ENCODE measurements around the gene RBMS1. TPM values are rescaled to one million over a fixed set of nuclear protein-coding genes. Genes with fewer than 3 reads are reported as not detected.

Gene RBMS1
- total RNA-seq (10 to 100 TPM; 17.1 to 23.5 TPM), polyA plus RNA-seq (10 to 100 TPM in 1 of 2 donors, 1 to 10 TPM in 1; 7.9 to 13.9 TPM)

- Histone ChIP-seq H3K4me3 (ENCODE audit: low read depth in 1 of 3, low read length in 3 of 3) (peak within 1 kb of the TSS; percentile 74 to 99 (median 77)), H3K27ac (ENCODE audit: low read depth in 1 of 2, low read length in 2 of 2) (peak within 1 kb of the TSS; percentile 92 to 94), H3K9ac (ENCODE audit: low read depth in 1 of 2, low read length in 2 of 2) (peak within 1 kb of the TSS in 1 of 2 donors; percentile 75), H3K9me3 (ENCODE audit: control insufficient read depth in 4 of 4, low read length in 3 of 4) (no peaks in the 10 kb centered on the region), H3K4me1 (ENCODE audit: control insufficient read depth in 4 of 4, insufficient read depth in 4 of 4, low read length in 3 of 4) (peaks cover 4 to 19% (median 10%) of the 10 kb centered on the region in 4 donors), H3K36me3 (ENCODE audit: control insufficient read depth in 4 of 4, insufficient read depth in 3 of 4, low read depth in 1 of 4, low read length in 3 of 4) (no peaks in the 10 kb centered on the region), H3K27me3 (ENCODE audit: control insufficient read depth in 4 of 4, insufficient read depth in 4 of 4, low read length in 3 of 4) (no peaks in the 10 kb centered on the region)
- TF ChIP-seq TAF1 (conservative IDR thresholded peaks at IDR 0.05) (peak; percentile 19), JUND (IDR thresholded peaks at IDR 0.05) (no peak)
- under 1% methylated on average over 66 of the region's 66 CpGs for WGBS
- peak; percentile 67 for DNase-seq (ENCODE audit: low spot score)
Observed at GRCh38 chr2:160493227-160494028, at the start of gene RBMS1. TSS of gene RBMS1 (minus strand) at chr2:160493807. CDS start at chr2:160493363, 444 bp downstream.

- no peak overlapping the region for H3K27ac ChIP-seq (ENCODE audit: low read depth in 1 of 2, low read length in 2 of 2)
- H3K27me3 ChIP-seq (ENCODE audit: control insufficient read depth in 4 of 4, insufficient read depth in 4 of 4, low read length in 3 of 4): no peaks in the 10 kb centered on the region
- no peak overlapping the region for H3K9ac ChIP-seq (ENCODE audit: low read depth in 1 of 2, low read length in 2 of 2)
- H3K9me3 ChIP-seq (ENCODE audit: control insufficient read depth in 4 of 4, low read length in 3 of 4): no peaks in the 10 kb centered on the region
- no peak overlapping the region for H3K4me3 ChIP-seq (ENCODE audit: low read depth in 1 of 3, low read length in 3 of 3)
- no peak for TF ChIP-seq RXRA (IDR thresholded peaks at IDR 0.05)
- TF ChIP-seq CTCF (IDR thresholded peaks at IDR 0.05; ENCODE audit: low read depth, low read length, missing input control): no peak
- no peak for TF ChIP-seq HNF4A (conservative IDR thresholded peaks at IDR 0.05)
- peaks cover 0 to 2% (median 0%) of the 10 kb centered on the region in 4 donors for H3K4me1 ChIP-seq (ENCODE audit: control insufficient read depth in 4 of 4, insufficient read depth in 4 of 4, low read length in 3 of 4)
- no peaks in the 10 kb centered on the region for H3K36me3 ChIP-seq (ENCODE audit: control insufficient read depth in 4 of 4, insufficient read depth in 3 of 4, low read depth in 1 of 4, low read length in 3 of 4)
- WGBS: 93% methylated on average over 3 of the region's 3 CpGs
- DNase-seq (ENCODE audit: low spot score): no peak
Observed at GRCh38 chr2:160541745-160542144, 48.1 kb upstream of the RBMS1 start.

- Histone ChIP-seq H3K4me1 (ENCODE audit: control insufficient read depth in 4 of 4, insufficient read depth in 4 of 4, low read length in 3 of 4) (peaks cover 0 to 2% (median 0%) of the 10 kb centered on the region in 4 donors), H3K9me3 (ENCODE audit: control insufficient read depth in 4 of 4, low read length in 3 of 4) (no peaks in the 10 kb centered on the region), H3K27ac (ENCODE audit: low read depth in 1 of 2, low read length in 2 of 2) (no peak overlapping the region), H3K4me3 (ENCODE audit: low read depth in 1 of 3, low read length in 3 of 3) (no peak overlapping the region), H3K36me3 (ENCODE audit: control insufficient read depth in 4 of 4, insufficient read depth in 3 of 4, low read depth in 1 of 4, low read length in 3 of 4) (no peaks in the 10 kb centered on the region), H3K27me3 (ENCODE audit: control insufficient read depth in 4 of 4, insufficient read depth in 4 of 4, low read length in 3 of 4) (no peaks in the 10 kb centered on the region), H3K9ac (ENCODE audit: low read depth in 1 of 2, low read length in 2 of 2) (no peak overlapping the region)
- no peak for DNase-seq (ENCODE audit: low spot score)
- 70% methylated on average over 5 of the region's 5 CpGs for WGBS
- TF ChIP-seq YY1 (IDR thresholded peaks at IDR 0.05) (no peak), REST (IDR thresholded peaks at IDR 0.05) (no peak), ZBTB33 (IDR thresholded peaks at IDR 0.05) (no peak), GABPA (IDR thresholded peaks at IDR 0.05 in 1 of 2, conservative IDR thresholded peaks at IDR 0.05 in 1 of 2) (no peak), SP1 (IDR thresholded peaks at IDR 0.05) (no peak), ATF3 (IDR thresholded peaks at IDR 0.05) (no peak), MAX (IDR thresholded peaks at IDR 0.05) (no peak), FOXA2 (IDR thresholded peaks at IDR 0.05) (no peak), CTCF (IDR thresholded peaks at IDR 0.05; ENCODE audit: low read depth, low read length, missing input control) (no peak), NR2F2 (IDR thresholded peaks at IDR 0.05) (no peak)
Observed at GRCh38 chr2:160538559-160539355, 45.1 kb upstream of the RBMS1 start.
